ENCODE data around the gene LRRC47.

GRCh38 chr1:3744646-3745045, 51.7 kb downstream of the LRRC47 start:
- TF ChIP-seq RORA (CRISPR knock-in tag; IDR thresholded peaks at IDR 0.05) (no peak), POLR2A (IDR thresholded peaks at IDR 0.05; ENCODE audit: insufficient read depth in 1 of 2, low read depth in 2 of 2, low read length in 2 of 2) (no peak), ZNF292 (CRISPR knock-in tag; IDR thresholded peaks at IDR 0.05; ENCODE audit: borderline replicate concordance, low read depth) (no peak), ELK4 (CRISPR knock-in tag; IDR thresholded peaks at IDR 0.05; ENCODE audit: borderline replicate concordance) (no peak), ZFY (CRISPR knock-in tag; IDR thresholded peaks at IDR 0.05) (no peak), EZH2 (conservative IDR thresholded peaks at IDR 0.05; ENCODE audit: low read depth, low read length) (no peak), SP5 (CRISPR knock-in tag; IDR thresholded peaks at IDR 0.05; ENCODE audit: borderline replicate concordance, low read depth) (no peak), JUN (CRISPR knock-in tag; IDR thresholded peaks at IDR 0.05) (no peak), SP1 (IDR thresholded peaks at IDR 0.05) (no peak), SP1 (CRISPR knock-in tag; IDR thresholded peaks at IDR 0.05) (no peak), SIN3A (IDR thresholded peaks at IDR 0.05; ENCODE audit: borderline replicate concordance, low read depth, low read length) (no peak), ZNF670 (CRISPR knock-in tag; IDR thresholded peaks at IDR 0.05; ENCODE audit: borderline replicate concordance) (no peak), PREB (CRISPR knock-in tag; IDR thresholded peaks at IDR 0.05) (no peak), CTCF (CRISPR knock-in tag; IDR thresholded peaks at IDR 0.05) (no peak)
